Adrenal gland (tissue), 5 donors: ENCODE measurements around the gene ADARB2.

Source experiments
- CTCF ChIP-seq, 6 experiments: fragments of 450-650 bp in 4 of 6; fragments of 200-600 bp in 2 of 6; sonication (generic) in 1 of 6; IDR thresholded peaks; 1 replicate in 5 of 6; 2 replicates in 1 of 6; pipeline versions ENCODE4 v1.5.1 to v1.8.0; 2016 to 2021; ENCODE audit warnings: antibody characterized with exemption in 6 of 6, mild to moderate bottlenecking in 2 of 6, moderate library complexity in 1 of 6
- POLR2A ChIP-seq, 2 donors: fragments of 450-650 bp; IDR thresholded peaks; one replicate each; pipeline ENCODE4 v1.6.1; 2017; ENCODE audit warnings: antibody characterized with exemption in 2 of 2, mild to moderate bottlenecking in 2 of 2, moderate library complexity in 1 of 2
- donor health status: DM: no; HTN: no; CAD: no.

GRCh38 chr10:1732564-1732996 is 4.7 kb downstream of the ADARB2 start:
- TF ChIP-seq POLR2A (IDR thresholded peaks at IDR 0.05) (no peak), CTCF (IDR thresholded peaks at IDR 0.05) (no peak)
